ENCODE measurements around the gene COBL. TPM values are rescaled to one million over a fixed set of nuclear protein-coding genes. Genes with fewer than 3 reads are reported as not detected.

Gene COBL
- total and polyA plus RNA-seq, 2 experiments from 2014 or later, result not detected

DNA sequence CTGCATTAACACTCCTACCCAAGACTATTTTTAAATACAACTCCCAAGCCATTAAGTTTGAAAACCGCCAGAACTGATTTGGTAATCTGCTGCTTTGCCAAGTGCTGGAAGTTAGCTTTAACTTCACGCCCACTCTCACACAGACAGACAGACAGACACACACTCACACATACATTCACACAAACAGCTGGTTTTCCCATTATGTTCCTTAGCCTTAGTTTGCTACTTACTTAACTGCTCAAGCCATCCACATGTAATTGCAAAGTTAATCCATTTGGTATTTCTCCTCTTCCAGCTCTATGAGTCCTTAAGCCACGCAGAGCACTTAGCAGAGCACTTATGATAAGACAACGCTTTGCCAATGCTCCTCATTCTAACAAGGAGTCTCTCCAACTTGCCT lies 8.3 kb downstream of the COBL start:
- Histone ChIP-seq H3K36me3 (ENCODE audit: low read depth) (no peaks in the 10 kb centered on the region), H3K79me2 (ENCODE audit: insufficient read depth) (no peaks in the 10 kb centered on the region), H3K4me2 (ENCODE audit: unreplicated experiment) (no peak overlapping the region), H4K20me1 (ENCODE audit: insufficient read depth) (no peaks in the 10 kb centered on the region), H3K9me2 (ENCODE audit: insufficient read depth) (no peaks in the 10 kb centered on the region), H3K9me3 (ENCODE audit: low read depth) (no peaks in the 10 kb centered on the region), H3K27me3 (replicated peaks; ENCODE audit: insufficient read depth) (peaks cover 19% of the 10 kb centered on the region), H3K4me1 (ENCODE audit: insufficient read depth) (no peaks in the 10 kb centered on the region), H3K27ac (no peak overlapping the region), H3K9ac (no peak overlapping the region), H3K4me3 (no peak overlapping the region), H2AFZ (no peak overlapping the region), H3F3A (ENCODE audit: insufficient read depth) (no peaks in the 10 kb centered on the region)
- TF ChIP-seq EZH2 (IDR thresholded peaks at IDR 0.05; ENCODE audit: insufficient read depth, poor library complexity, severe bottlenecking), result no peak
- in situ Hi-C loops (cut with MboI), result no loop called here
- WGBS, 2 experiments (ENCODE audit: low coverage in 1 of 2, low lambda C conversion rate in 2 of 2, missing lambda C conversion rate in 2 of 2), result 11 to 15% methylated on average over 4 of the region's 4 CpGs
- DNase-seq, result no peak

GRCh38 chr7:51307651-51308210 lies 8.9 kb downstream of the COBL start:
- 22 to 27% methylated on average over 8 of the region's 8 CpGs for WGBS, 2 experiments (ENCODE audit: low coverage in 1 of 2, low lambda C conversion rate in 2 of 2, missing lambda C conversion rate in 2 of 2)
- in situ Hi-C loops (cut with MboI), result no loop called here

GRCh38 chr7:51306761-51307160 lies 9.8 kb downstream of the COBL start:
- TF ChIP-seq EZH2phosphoT487 (IDR thresholded peaks at IDR 0.05; ENCODE audit: insufficient read depth, low read depth) (no peak), EZH2 (IDR thresholded peaks at IDR 0.05; ENCODE audit: insufficient read depth, poor library complexity, severe bottlenecking) (no peak)
- H3K27ac ChIP-seq, result no peak overlapping the region
- in situ Hi-C loops (cut with MboI), result no loop called here
- no peaks in the 10 kb centered on the region for H3F3A ChIP-seq (ENCODE audit: insufficient read depth)
- H3K9ac ChIP-seq, result no peak overlapping the region
- no peaks in the 10 kb centered on the region for H4K20me1 ChIP-seq (ENCODE audit: insufficient read depth)
- H3K9me3 ChIP-seq (ENCODE audit: low read depth), result no peaks in the 10 kb centered on the region
- H3K9me2 ChIP-seq (ENCODE audit: insufficient read depth), result no peaks in the 10 kb centered on the region
- no peak overlapping the region for H2AFZ ChIP-seq
- H3K4me1 ChIP-seq (ENCODE audit: insufficient read depth), result no peaks in the 10 kb centered on the region
- H3K4me3 ChIP-seq, result no peak overlapping the region
- 30 to 40% methylated on average over 9 of the region's 9 CpGs for WGBS, 2 experiments (ENCODE audit: low coverage in 1 of 2, low lambda C conversion rate in 2 of 2, missing lambda C conversion rate in 2 of 2)
- no peaks in the 10 kb centered on the region for H3K79me2 ChIP-seq (ENCODE audit: insufficient read depth)
- DNase-seq, result no peak
- H3K27me3 ChIP-seq (replicated peaks; ENCODE audit: insufficient read depth), result peaks cover 11% of the 10 kb centered on the region
- H3K4me2 ChIP-seq (ENCODE audit: unreplicated experiment), result no peak overlapping the region
- no peaks in the 10 kb centered on the region for H3K36me3 ChIP-seq (ENCODE audit: low read depth)

More at GRCh38 chr7:51307651-51308210, 8.9 kb downstream of the COBL start:
- H3F3A ChIP-seq (ENCODE audit: insufficient read depth), result no peaks in the 10 kb centered on the region
- H3K9me2 ChIP-seq (ENCODE audit: insufficient read depth), result no peaks in the 10 kb centered on the region
- H3K4me3 ChIP-seq, result no peak overlapping the region
- no peak overlapping the region for H3K9ac ChIP-seq
- no peak overlapping the region for H2AFZ ChIP-seq
- no peaks in the 10 kb centered on the region for H4K20me1 ChIP-seq (ENCODE audit: insufficient read depth)
- H3K4me2 ChIP-seq (ENCODE audit: unreplicated experiment), result no peak overlapping the region
- no peaks in the 10 kb centered on the region for H3K79me2 ChIP-seq (ENCODE audit: insufficient read depth)
- H3K27ac ChIP-seq, result no peak overlapping the region
- H3K27me3 ChIP-seq (replicated peaks; ENCODE audit: insufficient read depth), result peaks cover 14% of the 10 kb centered on the region
- no peaks in the 10 kb centered on the region for H3K36me3 ChIP-seq (ENCODE audit: low read depth)
- no peak for DNase-seq
- no peaks in the 10 kb centered on the region for H3K4me1 ChIP-seq (ENCODE audit: insufficient read depth)
- no peaks in the 10 kb centered on the region for H3K9me3 ChIP-seq (ENCODE audit: low read depth)
- TF ChIP-seq EZH2phosphoT487 (IDR thresholded peaks at IDR 0.05; ENCODE audit: insufficient read depth, low read depth) (no peak), EZH2 (IDR thresholded peaks at IDR 0.05; ENCODE audit: insufficient read depth, poor library complexity, severe bottlenecking) (no peak)

DNA sequence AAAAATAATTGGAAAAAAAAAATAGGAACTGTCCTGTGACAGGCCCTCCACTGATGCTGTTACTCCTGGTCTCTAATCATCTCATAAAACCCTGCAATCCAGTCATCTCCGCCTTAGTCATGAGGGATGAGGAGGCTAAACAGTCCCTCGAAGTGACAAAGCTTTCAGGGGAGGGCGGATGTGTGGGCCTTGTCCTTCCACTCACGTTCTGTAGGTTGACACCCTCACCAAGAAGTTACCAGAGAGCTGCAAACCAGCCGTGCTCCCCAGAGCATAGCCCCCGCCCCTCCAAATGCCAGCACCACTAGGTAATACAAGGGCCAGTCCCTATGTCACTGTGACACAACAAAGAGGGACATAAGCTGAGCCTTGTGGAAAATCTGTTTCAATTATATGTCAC lies 11.9 kb downstream of the COBL start:
- Histone ChIP-seq H3K27ac (no peak overlapping the region), H2AFZ (no peak overlapping the region), H3K9me3 (ENCODE audit: low read depth) (no peaks in the 10 kb centered on the region), H3K27me3 (replicated peaks; ENCODE audit: insufficient read depth) (peaks cover 11% of the 10 kb centered on the region), H3K9me2 (ENCODE audit: insufficient read depth) (no peaks in the 10 kb centered on the region), H3K9ac (no peak overlapping the region), H3K4me1 (ENCODE audit: insufficient read depth) (no peaks in the 10 kb centered on the region), H3K36me3 (ENCODE audit: low read depth) (no peaks in the 10 kb centered on the region), H3K79me2 (ENCODE audit: insufficient read depth) (no peaks in the 10 kb centered on the region), H3K4me2 (ENCODE audit: unreplicated experiment) (no peak overlapping the region), H3F3A (ENCODE audit: insufficient read depth) (no peaks in the 10 kb centered on the region), H4K20me1 (ENCODE audit: insufficient read depth) (no peaks in the 10 kb centered on the region), H3K4me3 (no peak overlapping the region)
- TF ChIP-seq EZH2 (IDR thresholded peaks at IDR 0.05; ENCODE audit: insufficient read depth, poor library complexity, severe bottlenecking), result no peak
- TF ChIP-seq EZH2phosphoT487 (IDR thresholded peaks at IDR 0.05; ENCODE audit: insufficient read depth, low read depth), result no peak
- in situ Hi-C loops (cut with MboI), result no loop called here
- 11 to 17% methylated on average over 6 of the region's 6 CpGs for WGBS, 2 experiments (ENCODE audit: low coverage in 1 of 2, low lambda C conversion rate in 2 of 2, missing lambda C conversion rate in 2 of 2)
- DNase-seq, result no peak

- no peak overlapping the region for H3K4me2 ChIP-seq (ENCODE audit: unreplicated experiment)
- no peak for TF ChIP-seq EZH2 (IDR thresholded peaks at IDR 0.05; ENCODE audit: insufficient read depth, poor library complexity, severe bottlenecking)
- no peak for TF ChIP-seq EZH2phosphoT487 (IDR thresholded peaks at IDR 0.05; ENCODE audit: insufficient read depth, low read depth)
- H3K27me3 ChIP-seq (replicated peaks; ENCODE audit: insufficient read depth), result peaks cover 9% of the 10 kb centered on the region
- H3K27ac ChIP-seq, result no peak overlapping the region
- no peak overlapping the region for H2AFZ ChIP-seq
- no peaks in the 10 kb centered on the region for H3K9me3 ChIP-seq (ENCODE audit: low read depth)
- H3K4me1 ChIP-seq (ENCODE audit: insufficient read depth), result no peaks in the 10 kb centered on the region
- 47 to 57% methylated on average over 10 of the region's 10 CpGs for WGBS, 2 experiments (ENCODE audit: low coverage in 1 of 2, low lambda C conversion rate in 2 of 2, missing lambda C conversion rate in 2 of 2)
- H3K4me3 ChIP-seq, result no peak overlapping the region
- no peaks in the 10 kb centered on the region for H3K79me2 ChIP-seq (ENCODE audit: insufficient read depth)
- no peaks in the 10 kb centered on the region for H3K36me3 ChIP-seq (ENCODE audit: low read depth)
- H3K9ac ChIP-seq, result no peak overlapping the region
- H4K20me1 ChIP-seq (ENCODE audit: insufficient read depth), result no peaks in the 10 kb centered on the region
- H3K9me2 ChIP-seq (ENCODE audit: insufficient read depth), result no peaks in the 10 kb centered on the region
- no peaks in the 10 kb centered on the region for H3F3A ChIP-seq (ENCODE audit: insufficient read depth)
- in situ Hi-C loops (cut with MboI), result no loop called here
- DNase-seq, result no peak
Observed at GRCh38 chr7:51303142-51303525, 13.5 kb downstream of the COBL start.

All from GM23248 (cell line).